SW 1271 (cell line): ENCODE data around the gene MYO18A.

Experiments
- DNase-seq, 2 experiments: peaks; one replicate each; lab custom pipeline; 2025; lab: John Stamatoyannopoulos, UW

Gene MYO18A

DNA sequence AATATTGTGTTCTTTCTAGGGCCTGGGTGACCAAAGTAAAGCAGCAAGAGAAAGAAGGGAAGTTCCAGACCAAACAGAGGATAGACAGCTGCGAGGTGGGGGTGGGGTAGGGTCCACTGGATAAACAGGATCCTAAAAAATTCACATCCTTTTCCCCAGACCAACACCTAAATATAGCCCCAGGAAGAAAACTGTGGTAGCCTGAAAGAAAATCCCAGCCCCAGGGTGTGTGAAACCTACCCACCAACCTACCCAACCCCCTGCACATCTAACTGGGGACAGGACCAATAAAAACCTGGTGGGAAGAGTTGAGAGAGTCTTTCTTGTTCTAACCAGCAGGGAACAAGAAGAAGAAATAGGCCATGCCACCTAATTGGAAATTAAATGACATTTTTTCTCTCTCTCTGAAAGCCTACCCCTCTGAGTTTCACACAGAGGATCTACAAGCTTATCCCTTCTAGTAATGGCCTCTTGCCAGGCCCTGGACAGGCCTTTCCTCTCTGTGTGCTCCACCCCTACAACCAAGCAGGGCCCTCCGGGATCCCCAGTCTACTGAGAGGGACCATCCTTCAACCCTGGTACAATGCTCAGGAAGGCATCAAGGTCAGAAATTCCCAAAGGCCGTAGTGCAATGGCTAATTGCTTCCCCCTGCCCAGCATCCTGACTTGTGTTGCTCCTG is 12.0 kb downstream of the MYO18A start:
- DNase-seq: no peak

DNA sequence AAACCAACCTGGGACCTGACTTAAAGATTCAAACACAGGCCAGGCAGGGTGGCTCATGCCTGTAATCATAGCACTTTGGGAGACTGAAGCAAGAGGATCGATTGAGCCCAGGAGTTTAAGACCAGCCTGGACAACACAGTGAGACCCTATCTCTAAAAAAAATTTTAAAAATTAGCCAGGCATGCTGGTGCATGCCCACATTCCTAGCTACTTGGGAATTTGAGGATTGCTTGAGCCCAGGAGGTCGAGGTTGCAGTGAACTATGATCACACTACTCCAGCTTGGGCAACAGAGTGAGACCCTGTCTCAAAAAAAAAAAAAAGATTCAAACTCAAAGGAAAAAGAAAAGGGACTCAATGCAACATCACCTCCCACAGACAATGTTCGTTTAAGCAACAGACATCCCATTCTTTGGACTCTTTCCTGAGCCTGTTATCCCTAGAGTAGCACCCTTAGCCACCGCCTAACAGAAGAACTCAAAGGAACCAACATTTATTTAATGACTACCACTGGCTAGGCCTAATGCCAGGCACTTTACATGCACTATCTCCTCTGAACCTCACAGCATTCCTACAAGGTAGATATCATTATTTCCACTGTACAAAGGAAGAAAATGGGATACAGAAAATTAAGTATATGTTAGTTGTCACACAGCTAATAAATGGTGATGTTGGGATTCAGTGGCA is 12.7 kb downstream of the MYO18A start:
- no peak for DNase-seq

DNA sequence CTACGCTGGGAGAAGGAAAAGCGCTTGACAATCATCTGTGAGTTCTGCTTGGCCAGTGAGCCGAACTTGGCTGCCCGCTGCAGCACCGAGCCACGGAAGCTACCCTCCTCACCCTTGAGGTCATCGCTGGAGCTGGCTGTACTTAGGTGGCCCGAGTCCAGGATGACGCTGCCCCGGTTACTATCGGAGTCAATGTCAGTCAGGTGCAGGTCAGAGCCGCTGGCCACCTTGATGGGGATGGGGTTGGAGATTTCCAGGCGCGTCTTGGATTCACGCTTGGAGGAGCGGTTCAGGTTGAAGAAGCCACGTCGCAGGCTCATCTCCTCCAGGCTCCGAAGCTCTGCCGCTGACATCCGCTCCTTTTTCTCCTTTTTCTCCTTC is 13.7 kb downstream of the MYO18A start:
- no peak for DNase-seq

DNA sequence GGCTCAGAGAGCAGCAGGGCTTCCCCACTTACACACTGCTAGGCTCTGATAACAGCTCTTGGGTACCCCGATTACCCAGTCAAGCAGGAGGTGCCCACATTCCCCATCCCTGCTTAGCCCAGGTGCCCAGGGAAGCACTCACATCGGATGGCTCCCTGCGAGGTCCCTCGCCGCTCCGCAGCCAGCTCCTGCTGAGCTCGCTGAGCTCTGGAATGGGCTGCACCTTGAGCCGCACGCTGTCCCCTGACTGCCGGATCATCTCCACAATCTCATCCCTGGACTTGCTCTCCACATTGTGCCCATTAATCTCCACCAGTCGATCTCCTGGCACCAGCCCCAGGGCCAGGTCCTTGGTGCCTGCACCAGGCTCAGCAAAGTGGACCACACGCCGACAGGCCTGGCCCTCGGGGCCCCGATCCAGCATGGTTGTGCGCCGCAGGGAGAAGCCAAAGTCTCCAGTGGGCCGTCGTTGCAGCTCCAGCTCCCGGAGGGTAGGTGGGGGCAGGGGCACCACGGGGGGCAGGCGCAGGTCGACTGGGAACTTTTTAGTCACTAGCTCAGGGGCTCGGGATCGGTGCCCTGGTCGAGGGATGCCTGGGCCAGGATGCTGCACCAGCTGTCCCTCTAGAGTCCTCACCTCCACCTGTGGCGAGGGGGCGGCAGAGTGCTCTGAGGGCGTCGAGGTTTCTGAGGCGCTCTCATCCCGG is 14.2 kb downstream of the MYO18A start:
- DNase-seq: no peak

DNA sequence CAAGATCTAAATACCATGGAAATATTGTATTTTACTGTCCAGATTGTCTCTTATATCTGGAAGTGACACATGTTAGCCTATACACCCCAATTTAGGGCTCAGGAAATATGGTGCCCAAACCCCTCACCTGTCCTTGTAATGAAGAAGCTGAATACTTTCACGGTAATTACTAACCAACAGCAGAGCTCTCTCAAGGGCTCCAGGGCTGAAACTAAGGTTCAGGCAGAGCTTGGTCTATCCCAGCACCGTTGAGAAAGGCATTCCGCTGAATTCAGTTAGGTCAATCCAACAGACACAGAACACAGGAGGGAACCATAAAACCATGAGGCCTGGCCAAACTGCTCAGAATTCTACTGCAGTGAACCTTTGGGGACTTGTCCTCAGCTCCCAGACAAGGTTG is 14.9 kb downstream of the MYO18A start:
- DNase-seq: no peak

DNA sequence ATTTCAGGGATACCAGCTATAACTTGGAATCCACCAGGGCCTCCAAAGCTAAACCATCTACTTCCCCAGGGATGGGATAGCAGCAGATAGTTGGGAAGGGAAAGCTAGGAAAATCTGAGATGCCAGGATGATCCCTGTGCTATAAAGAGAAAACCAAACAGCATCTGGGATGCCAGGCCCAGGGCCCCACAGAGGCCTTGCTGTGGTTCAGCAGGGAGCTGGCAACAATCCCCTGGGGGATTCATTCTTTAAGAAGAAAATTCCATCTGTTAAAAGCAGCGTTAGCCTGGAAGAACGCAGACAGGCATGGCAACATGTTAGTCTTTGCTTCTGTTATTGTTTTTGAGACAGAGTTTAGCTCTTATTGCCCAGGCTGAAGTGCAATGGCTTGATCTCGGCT is 16.6 kb downstream of the MYO18A start:
- DNase-seq: no peak

DNA sequence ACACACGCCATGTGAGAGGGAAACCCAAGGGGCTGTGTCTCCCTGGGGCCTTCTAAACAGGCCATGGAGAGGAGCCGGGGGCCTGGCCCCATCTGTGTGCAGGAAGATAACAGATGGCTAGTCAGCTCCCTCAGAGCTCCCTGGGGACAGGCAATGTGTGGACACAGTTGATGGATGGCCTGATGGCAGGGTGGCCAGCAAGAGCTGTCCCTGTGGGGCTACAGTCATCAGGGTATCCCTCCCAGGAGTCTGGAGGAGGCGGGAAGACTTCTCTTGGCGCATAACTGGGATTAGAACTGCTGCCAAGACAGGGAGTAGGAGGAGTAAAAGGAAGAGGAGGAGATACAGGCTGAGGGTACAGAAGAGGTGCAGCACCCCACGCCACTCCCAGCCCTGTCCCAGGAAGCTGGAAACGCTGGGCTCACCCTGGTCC is 17.3 kb downstream of the MYO18A start:
- DNase-seq: no peak

DNA sequence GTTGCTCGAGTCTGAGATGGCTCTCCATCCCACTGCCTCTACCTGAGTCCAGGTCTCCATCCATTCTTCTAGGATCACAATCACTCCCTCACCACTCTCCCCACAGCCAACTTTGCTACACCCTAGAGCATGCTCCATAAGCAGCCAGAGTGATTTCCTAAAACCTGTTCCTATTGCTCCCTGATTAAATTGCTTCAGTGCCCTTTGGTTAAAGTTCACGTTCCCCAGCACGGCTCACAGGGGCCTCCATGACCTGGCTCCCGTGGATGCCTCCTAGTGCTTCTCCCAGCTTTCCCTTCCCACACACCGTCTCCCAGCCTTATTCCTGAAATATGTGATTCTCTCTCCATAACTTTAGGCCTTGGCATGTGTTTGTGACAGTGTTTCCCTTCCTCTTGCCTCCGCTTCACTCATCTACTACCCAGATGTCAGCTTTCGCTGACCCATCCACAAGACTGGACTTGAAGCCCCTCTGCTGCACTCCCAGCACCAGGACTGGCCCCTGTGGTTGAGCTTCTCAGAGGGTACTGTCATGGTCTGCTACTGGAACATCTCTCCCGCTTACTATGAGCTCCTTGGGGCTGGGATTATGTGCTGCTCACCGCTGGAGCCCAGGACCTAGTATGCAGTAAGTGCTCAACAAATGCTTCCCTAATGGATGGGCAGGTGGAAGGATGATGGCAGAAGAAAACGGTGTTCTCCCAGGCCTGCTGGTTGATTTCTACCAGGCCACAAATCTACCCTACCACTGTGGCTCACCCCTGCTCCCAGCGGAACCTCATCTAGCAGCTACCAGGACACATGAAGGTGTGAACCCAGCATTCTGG is 17.9 kb downstream of the MYO18A start:
- DNase-seq: no peak

DNA sequence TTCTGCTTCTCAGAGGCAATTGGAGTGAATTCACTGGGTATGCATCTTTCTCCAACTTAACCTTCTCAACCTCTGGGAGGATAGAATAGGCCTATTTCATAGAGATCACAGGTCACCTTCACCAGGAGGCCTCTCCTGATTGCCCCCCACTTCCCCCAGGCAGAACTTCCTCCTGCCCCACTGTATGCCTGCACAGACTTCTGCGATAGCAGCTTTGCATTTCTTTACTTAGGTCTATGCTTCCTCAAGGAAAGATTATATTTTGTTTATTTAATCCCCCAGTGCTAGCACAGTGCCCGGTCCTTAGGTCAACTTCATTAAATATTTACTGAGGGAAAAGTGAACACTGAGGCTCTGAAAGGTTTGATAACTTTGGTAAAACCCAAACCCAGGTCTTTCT is 19.9 kb downstream of the MYO18A start:
- DNase-seq: no peak

DNA sequence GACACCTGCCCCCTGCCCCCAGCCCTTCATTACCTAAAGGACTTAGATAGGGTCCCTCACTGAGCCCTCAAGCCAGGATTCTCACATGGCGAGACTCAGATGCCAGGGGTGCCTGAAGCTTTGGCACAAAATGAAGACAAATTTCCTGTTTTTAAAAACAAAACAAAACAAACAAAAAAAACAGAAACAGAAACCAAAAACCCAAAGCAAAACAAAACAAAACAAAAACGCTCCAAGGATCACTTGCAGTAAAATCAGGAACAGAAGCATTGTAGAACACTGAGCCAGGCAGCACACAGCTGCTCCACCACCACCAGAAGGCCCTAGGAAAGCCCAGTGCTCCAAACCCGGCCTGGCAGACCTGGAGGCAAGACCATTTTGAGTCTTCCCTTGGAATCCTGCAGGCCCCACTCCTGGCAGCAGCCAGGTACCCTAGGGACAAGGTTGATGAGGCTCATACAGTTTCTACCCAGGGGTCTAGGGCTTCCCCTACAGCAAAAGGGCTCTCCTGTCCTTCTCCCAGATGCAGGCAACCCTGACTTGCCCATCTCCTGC is 20.8 kb downstream of the MYO18A start:
- DNase-seq: no peak

DNA sequence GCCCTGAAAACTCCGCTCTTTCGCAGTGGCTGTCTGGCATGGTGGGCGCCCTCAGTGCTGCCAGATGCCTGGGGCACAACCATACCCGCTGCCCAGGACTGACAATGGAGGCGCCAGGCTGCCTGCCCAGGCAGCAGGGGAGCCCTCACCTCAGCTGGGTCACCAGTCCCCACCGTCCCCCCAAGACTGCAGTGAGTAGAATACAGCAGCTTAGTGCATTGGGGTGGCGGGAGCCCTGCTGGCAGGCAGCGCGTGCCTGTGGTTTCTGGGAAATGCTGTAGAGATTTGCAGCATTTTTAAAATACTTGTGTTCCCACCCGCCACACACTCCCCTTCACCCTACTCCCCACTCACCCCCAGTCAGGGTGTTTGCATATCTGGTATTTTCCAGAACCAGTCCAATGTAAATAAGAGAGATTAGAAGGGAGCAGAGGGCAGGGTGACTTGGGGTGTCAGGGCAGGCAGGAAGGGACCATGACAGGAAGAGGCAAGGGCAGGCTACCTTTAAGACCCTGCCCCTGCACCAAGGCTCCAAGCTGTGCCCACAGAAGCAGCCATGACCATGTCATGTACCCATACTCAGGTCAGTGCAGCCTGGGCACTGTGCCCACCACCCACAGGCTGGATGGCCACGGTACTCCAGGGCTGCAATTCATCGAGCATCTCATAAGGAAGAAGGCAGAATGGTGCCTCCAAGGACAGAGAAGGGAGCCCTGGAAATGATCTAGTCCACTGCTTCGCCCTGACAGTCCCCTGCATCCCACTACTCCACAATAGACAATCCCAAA is 21.5 kb downstream of the MYO18A start:
- DNase-seq: no peak

DNA sequence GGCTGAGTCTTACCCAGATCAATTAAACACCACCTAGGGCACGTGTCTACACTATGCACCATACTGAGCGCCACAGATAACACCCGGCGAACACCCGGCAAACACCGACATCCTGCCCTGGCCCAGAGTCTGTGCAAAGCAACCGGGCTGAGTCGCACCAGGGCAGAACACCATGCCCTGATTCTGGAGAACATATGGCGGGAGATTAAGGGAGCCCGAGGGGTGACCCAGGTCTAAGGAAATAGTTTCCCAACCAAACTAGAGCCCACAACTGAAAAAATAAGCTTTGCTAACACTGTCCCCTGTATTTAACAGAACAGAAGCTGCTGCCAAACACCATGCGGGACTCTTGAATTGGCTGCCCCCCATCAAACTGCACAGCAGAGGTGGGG is 22.1 kb downstream of the MYO18A start:
- DNase-seq: no peak

DNA sequence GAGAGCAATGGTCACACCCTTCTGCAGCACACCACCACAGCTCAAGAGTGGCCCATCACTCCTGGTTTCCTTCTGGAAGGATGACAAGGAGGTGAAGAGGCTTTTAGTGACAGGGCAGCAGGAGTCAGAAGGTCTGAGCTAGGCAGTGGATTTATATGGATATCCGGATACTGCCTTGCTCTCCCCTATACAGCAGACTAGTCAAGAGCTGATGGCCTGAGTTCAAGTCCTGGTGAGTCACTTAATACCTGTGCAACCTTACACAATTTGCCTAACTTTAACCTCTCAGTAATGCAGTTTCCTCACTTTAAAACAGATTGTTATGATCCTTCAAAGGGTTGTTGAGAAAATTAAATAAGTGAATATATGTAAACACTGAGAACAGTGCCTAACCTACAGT is 22.9 kb downstream of the MYO18A start:
- no peak for DNase-seq

DNA sequence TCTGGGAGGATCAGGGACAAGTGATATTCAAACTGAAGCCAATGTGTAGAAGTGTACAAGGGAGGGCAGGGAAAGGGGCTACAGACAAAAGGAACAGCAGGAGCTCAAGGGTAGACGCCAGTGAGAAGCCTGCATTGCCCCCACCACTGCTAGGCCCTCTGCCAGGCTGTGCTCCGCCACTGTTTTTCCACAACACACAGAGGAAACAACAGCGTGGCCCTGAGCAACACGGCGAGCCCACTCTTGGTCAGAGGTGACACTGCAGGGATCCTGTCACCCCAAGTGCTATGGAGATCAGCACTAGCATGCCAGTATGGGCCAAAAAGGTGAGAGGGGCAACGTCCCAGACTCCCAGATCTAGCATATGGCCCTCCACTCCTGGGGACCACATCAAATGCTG is 23.4 kb downstream of the MYO18A start:
- DNase-seq: no peak

DNA sequence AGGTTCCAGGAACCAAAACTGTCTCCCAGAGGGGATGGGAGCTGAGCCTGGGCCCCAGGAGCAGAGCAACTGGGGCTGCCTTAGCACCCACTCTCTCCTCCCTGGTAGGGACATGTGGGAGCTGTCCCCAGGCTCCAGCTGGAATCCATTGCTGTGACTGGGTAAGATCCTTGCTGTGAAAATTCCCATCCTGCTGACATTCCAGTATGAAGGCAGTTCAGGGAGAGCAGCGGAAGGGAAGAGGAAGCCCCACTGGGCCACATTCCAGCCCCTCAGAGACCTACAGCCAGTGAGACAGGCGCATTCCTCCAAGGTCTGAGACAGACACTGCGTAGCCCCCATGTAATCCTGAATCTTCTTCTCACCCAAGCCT is 24.2 kb downstream of the MYO18A start:
- no peak for DNase-seq

DNA sequence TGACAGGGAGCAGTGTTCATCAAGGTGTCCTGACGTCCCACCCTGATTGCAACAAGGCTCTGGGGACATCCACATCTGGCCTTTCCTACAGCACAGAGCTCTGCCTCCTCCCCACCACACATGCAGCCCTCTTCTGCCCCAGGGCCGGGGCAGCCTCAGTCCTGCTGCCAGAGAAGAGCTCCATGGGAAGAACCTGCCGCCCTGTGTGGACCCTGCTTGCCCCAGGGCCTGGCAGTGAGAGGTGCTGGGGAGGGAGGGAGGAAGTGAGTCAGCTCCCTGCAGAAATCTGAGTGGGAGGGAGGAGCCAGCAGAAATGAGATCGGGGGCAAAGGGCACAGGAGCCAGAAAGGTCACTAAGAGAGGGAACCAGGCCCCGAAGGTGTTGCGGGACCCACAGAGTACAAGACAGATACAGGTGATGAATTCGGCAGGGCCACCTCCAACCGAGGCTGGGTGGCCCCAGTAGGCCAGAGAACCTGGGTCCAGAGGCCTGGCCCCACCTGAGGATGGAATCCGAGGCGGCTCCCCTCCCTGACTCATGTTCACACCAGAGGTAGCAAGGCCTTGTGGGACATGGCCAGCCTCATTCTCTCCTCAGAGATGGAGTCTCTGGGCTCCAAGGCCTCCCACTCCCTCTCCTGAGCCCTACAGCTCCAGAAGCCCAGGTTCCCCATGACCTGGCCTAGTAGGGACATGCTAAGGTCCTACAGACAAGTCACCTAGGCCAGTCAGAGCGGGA is 24.8 kb downstream of the MYO18A start:
- DNase-seq: peak in 1 of 2 experiments; percentile 74

DNA sequence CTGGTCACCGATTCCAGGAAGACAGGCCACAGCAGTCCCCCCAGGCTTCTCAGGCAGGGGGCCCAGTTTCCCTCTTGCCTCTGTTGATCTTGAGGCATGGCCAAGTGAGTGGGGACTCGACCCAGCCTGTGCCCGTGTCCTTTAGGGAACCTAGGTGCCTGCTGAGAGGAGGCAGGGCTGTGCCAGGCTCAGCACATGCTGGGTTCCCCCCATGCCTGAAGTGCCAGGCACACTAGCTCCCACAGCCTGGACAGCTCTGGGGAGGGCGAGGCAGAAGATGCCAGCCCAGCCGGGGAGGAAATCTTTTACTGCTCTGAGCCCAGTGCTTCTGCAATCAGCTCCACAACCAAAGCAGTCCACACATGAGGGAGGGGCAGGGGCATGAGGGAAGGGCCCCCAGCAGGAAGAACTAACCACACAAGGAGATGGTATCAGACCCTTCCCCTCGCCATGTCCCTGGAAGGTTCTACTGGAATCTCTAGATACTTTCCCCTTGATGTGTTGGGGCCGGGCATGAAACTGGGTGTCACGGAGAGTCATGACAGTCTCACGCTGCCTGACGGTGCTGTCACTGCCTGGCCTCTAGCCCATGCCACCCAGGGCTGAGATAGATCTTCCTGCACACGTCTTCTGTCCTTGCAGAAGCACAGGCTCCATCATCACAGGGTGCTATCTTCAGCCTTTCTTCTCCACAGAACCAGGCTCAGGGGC is 25.5 kb downstream of the MYO18A start:
- no peak for DNase-seq

DNA sequence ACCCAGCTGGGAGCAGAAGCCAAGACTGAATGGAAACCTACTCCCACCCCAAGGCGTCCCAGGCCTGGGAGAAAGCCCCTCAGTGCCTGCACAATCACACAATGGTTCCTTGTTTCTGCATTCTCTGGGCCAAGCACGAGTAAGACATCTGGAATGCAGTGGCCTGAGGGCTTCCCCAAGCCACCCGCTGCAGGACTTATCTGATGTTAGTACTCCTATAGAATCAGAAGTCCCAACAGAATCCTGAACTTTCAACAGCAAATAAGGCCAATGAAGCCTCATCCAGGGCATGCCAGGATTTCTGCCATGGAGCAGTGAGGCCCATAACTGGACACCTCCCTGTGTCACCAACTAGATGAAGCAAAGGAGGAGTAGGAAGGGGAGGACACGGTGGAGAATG is 28.6 kb downstream of the MYO18A start:
- peak in 1 of 2 experiments; percentile 68 for DNase-seq

DNA sequence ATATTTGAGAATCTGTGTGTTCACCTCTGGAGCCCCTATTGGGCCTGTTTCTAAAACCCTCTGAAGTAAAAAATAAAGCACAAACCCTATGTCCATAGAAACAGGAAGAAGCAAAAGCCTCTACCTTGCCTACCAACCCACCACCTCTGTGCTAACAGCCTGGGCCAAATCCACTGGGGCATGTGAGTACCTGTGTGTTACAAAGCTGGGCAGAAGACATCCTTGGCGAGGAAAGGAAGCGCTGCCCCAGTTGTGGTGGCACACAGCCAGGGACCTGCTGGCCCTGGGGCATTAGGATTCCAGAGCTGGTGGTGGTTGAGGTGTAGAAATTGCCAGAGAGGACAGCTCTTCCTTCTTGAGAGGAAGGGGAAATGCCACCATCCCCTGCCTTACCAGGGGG is 30.0 kb downstream of the MYO18A start:
- no peak for DNase-seq
